MM.1S (cell line): ENCODE results near the gene XXYLT1.

ENCODE experiments used
- CTCF ChIP-seq: fragments of 300-600 bp; sonication (generic); IDR thresholded peaks from 2 replicates; pipeline ENCODE4 v1.5.1; 2016; ENCODE audit warnings: antibody characterized with exemption, low read length, mixed read lengths
- EZH2 ChIP-seq: fragments of 300-600 bp; sonication (generic); optimal IDR thresholded peaks from 2 replicates; pipeline ENCODE3; 2017; ENCODE audit warnings: low read depth, mild to moderate bottlenecking, antibody characterized with exemption, low read length, mixed read lengths
- EZH2phosphoT487 ChIP-seq: fragments of 300-600 bp; sonication (generic); IDR thresholded peaks from 2 replicates; pipeline ENCODE4 v1.6.1; 2018; ENCODE audit warnings: antibody characterized with exemption, low read length

DNA sequence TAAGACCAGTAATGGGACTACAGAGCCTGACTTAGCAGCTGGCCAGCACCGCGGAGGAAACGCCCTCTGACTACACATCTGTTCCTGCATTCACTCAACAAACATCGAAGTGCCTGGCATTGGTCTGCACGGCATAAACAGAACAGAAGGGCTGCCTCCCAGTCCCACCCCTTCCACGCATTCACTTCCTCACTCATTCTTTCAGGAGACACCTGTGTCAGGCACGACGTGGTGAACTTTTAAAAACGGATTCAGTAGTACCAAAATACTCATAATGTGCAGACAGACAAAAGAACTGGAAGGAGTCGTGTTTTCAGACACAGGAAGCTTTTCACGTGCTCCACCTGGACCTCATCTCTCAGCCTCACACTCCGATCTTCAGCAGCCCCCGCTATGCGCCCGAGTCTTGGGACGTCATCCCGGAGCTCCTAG, 123.3 kb downstream of the XXYLT1 start:
- no peak for TF ChIP-seq CTCF
- TF ChIP-seq EZH2phosphoT487 = no peak
- TF ChIP-seq EZH2 = no peak
